Skeletal muscle satellite cell (primary cell): ENCODE measurements around the gene FRMPD4.

ENCODE experiments used
- H3K27me3 ChIP-seq: 2 replicates; pipeline ENCODE4 v1.7.0; 2013; ENCODE audit warnings: low read length; ENCODE audit not compliant: control insufficient read depth, insufficient read depth
- H3K36me3 ChIP-seq: 2 replicates; pipeline ENCODE4 v1.7.0; 2013; ENCODE audit warnings: mild to moderate bottlenecking, control low read depth, low read length; ENCODE audit not compliant: insufficient read depth
- H3K4me1 ChIP-seq: 2 replicates; pipeline ENCODE4 v1.7.0; 2013; ENCODE audit warnings: low read length; ENCODE audit not compliant: control insufficient read depth, insufficient read depth
- H3K4me2 ChIP-seq: 2 replicates; pipeline ENCODE4 v1.7.0; 2013; ENCODE audit warnings: mild to moderate bottlenecking, low read length
- H3K4me3 ChIP-seq: 2 replicates; pipeline ENCODE4 v1.7.0; 2013; ENCODE audit warnings: low read length
- H3K9ac ChIP-seq: 2 replicates; pipeline ENCODE4 v1.7.0; 2013; ENCODE audit warnings: mild to moderate bottlenecking, low read depth, low read length, moderate library complexity
- H3K9me3 ChIP-seq: replicated peaks from 2 replicates; pipeline ENCODE4 v1.7.0; 2013; ENCODE audit warnings: mild to moderate bottlenecking, control low read depth, low read length

The FRMPD4 gene

GRCh38 chrX:12716574-12716973 is 578.3 kb downstream of the FRMPD4 start:
- Histone ChIP-seq H3K9me3 (no peaks in the 10 kb centered on the region), H3K4me1 (no peaks in the 10 kb centered on the region), H3K36me3 (no peaks in the 10 kb centered on the region), H3K27me3 (no peaks in the 10 kb centered on the region), H3K4me2 (no peak overlapping the region), H3K9ac (no peak overlapping the region), H3K4me3 (no peak overlapping the region)

- no peak overlapping the region for H3K4me3 ChIP-seq
- no peak overlapping the region for H3K4me2 ChIP-seq
Measured at GRCh38 chrX:12719837-12720236, 581.6 kb downstream of the FRMPD4 start.

GRCh38 chrX:12721042-12721441 is 582.8 kb downstream of the FRMPD4 start:
- Histone ChIP-seq H3K4me2 (no peak overlapping the region), H3K9me3 (no peaks in the 10 kb centered on the region), H3K27me3 (no peaks in the 10 kb centered on the region), H3K36me3 (no peaks in the 10 kb centered on the region), H3K9ac (no peak overlapping the region), H3K4me3 (no peak overlapping the region), H3K4me1 (no peaks in the 10 kb centered on the region)

More at GRCh38 chrX:12719837-12720236, 581.6 kb downstream of the FRMPD4 start:
- Histone ChIP-seq H3K9me3 (no peaks in the 10 kb centered on the region), H3K27me3 (no peaks in the 10 kb centered on the region), H3K36me3 (no peaks in the 10 kb centered on the region), H3K9ac (no peak overlapping the region), H3K4me1 (no peaks in the 10 kb centered on the region)

- Histone ChIP-seq H3K36me3 (no peaks in the 10 kb centered on the region), H3K4me2 (no peak overlapping the region), H3K9me3 (no peaks in the 10 kb centered on the region), H3K4me1 (no peaks in the 10 kb centered on the region), H3K4me3 (no peak overlapping the region), H3K9ac (no peak overlapping the region), H3K27me3 (no peaks in the 10 kb centered on the region)
Measured at GRCh38 chrX:12722314-12722713, 584.0 kb downstream of the FRMPD4 start.

GRCh38 chrX:12741416-12741815 is 603.1 kb downstream of the FRMPD4 start:
- no peak overlapping the region for H3K9ac ChIP-seq
- no peak overlapping the region for H3K4me2 ChIP-seq
- H3K36me3 ChIP-seq = no peaks in the 10 kb centered on the region
- no peaks in the 10 kb centered on the region for H3K9me3 ChIP-seq
- H3K4me1 ChIP-seq = no peaks in the 10 kb centered on the region
- H3K27me3 ChIP-seq = no peaks in the 10 kb centered on the region
- no peak overlapping the region for H3K4me3 ChIP-seq

GRCh38 chrX:12747433-12747832 is 609.2 kb downstream of the FRMPD4 start:
- no peaks in the 10 kb centered on the region for H3K36me3 ChIP-seq
- no peak overlapping the region for H3K4me2 ChIP-seq

GRCh38 chrX:12751887-12752286 is 613.6 kb downstream of the FRMPD4 start:
- no peak overlapping the region for H3K4me3 ChIP-seq
- H3K9me3 ChIP-seq = no peaks in the 10 kb centered on the region
- no peaks in the 10 kb centered on the region for H3K4me1 ChIP-seq
- H3K27me3 ChIP-seq = no peaks in the 10 kb centered on the region
- H3K36me3 ChIP-seq = no peaks in the 10 kb centered on the region
- H3K4me2 ChIP-seq = no peak overlapping the region
- no peak overlapping the region for H3K9ac ChIP-seq

More at GRCh38 chrX:12747433-12747832, 609.2 kb downstream of the FRMPD4 start:
- no peaks in the 10 kb centered on the region for H3K27me3 ChIP-seq
- no peak overlapping the region for H3K9ac ChIP-seq
- H3K4me3 ChIP-seq = no peak overlapping the region
- H3K4me1 ChIP-seq = no peaks in the 10 kb centered on the region
- H3K9me3 ChIP-seq = no peaks in the 10 kb centered on the region

- no peak overlapping the region for H3K4me2 ChIP-seq
- no peaks in the 10 kb centered on the region for H3K4me1 ChIP-seq
- H3K9ac ChIP-seq = no peak overlapping the region
- no peak overlapping the region for H3K4me3 ChIP-seq
- no peaks in the 10 kb centered on the region for H3K27me3 ChIP-seq
- no peaks in the 10 kb centered on the region for H3K9me3 ChIP-seq
- no peaks in the 10 kb centered on the region for H3K36me3 ChIP-seq
Measured at GRCh38 chrX:12753366-12753765, 615.1 kb downstream of the FRMPD4 start.

GRCh38 chrX:12758291-12758690 is 620.0 kb downstream of the FRMPD4 start:
- Histone ChIP-seq H3K4me3 (no peak overlapping the region), H3K27me3 (no peaks in the 10 kb centered on the region), H3K9ac (no peak overlapping the region), H3K4me1 (no peaks in the 10 kb centered on the region), H3K4me2 (no peak overlapping the region), H3K36me3 (no peaks in the 10 kb centered on the region), H3K9me3 (no peaks in the 10 kb centered on the region)

- Histone ChIP-seq H3K4me2 (no peak overlapping the region), H3K9me3 (no peaks in the 10 kb centered on the region), H3K9ac (no peak overlapping the region), H3K4me3 (no peak overlapping the region), H3K27me3 (no peaks in the 10 kb centered on the region), H3K36me3 (no peaks in the 10 kb centered on the region), H3K4me1 (no peaks in the 10 kb centered on the region)
Measured at GRCh38 chrX:12767856-12768255, 629.6 kb downstream of the FRMPD4 start.

GRCh38 chrX:12768491-12768890 is 630.2 kb downstream of the FRMPD4 start:
- H3K36me3 ChIP-seq = no peaks in the 10 kb centered on the region
- H3K4me1 ChIP-seq = no peaks in the 10 kb centered on the region
- no peak overlapping the region for H3K4me3 ChIP-seq
- H3K9me3 ChIP-seq = no peaks in the 10 kb centered on the region
- H3K9ac ChIP-seq = no peak overlapping the region
- H3K4me2 ChIP-seq = no peak overlapping the region
- H3K27me3 ChIP-seq = no peaks in the 10 kb centered on the region

GRCh38 chrX:12770440-12770839 is 632.2 kb downstream of the FRMPD4 start:
- Histone ChIP-seq H3K27me3 (no peaks in the 10 kb centered on the region), H3K9ac (no peak overlapping the region), H3K4me1 (no peaks in the 10 kb centered on the region), H3K4me3 (no peak overlapping the region), H3K36me3 (no peaks in the 10 kb centered on the region), H3K9me3 (no peaks in the 10 kb centered on the region), H3K4me2 (no peak overlapping the region)
